Measurements from ENCODE around the gene OSBPL3. TPM values are rescaled to one million over a fixed set of nuclear protein-coding genes. Genes with fewer than 3 reads are reported as not detected.

The OSBPL3 gene
- total RNA-seq, 1 experiment from 2014 or later: 9.2 TPM

GRCh38 chr7:24861336-24861735 is 118.6 kb downstream of the OSBPL3 start:
- H3K9me3 ChIP-seq (ENCODE audit: control insufficient read depth, insufficient read depth, low read depth, low read length): no peaks in the 10 kb centered on the region
- H3K4me1 ChIP-seq (ENCODE audit: control insufficient read depth, insufficient read depth, low read length): no peaks in the 10 kb centered on the region
- in situ Hi-C loops (cut with HindIII; ENCODE audit: low pct_unique_long_range_greater_than_20kb, low sequenced_read_pairs): no loop called here
- BruUV-seq (replicated peaks): no TSS peak
- H3K27me3 ChIP-seq (ENCODE audit: control insufficient read depth, insufficient read depth, low read length): no peaks in the 10 kb centered on the region
- POLR2A ChIA-PET: no interaction called here
- TF ChIP-seq TCF7L2 (IDR thresholded peaks at IDR 0.05; ENCODE audit: low read depth, low read length): no peak
- TF ChIP-seq CTCF (IDR thresholded peaks at IDR 0.05): no peak
- no peak for TF ChIP-seq REST (IDR thresholded peaks at IDR 0.05; ENCODE audit: insufficient read depth in 1 of 2, low read depth in 2 of 2, low read length in 1 of 2)
- TF ChIP-seq SIN3A (IDR thresholded peaks at IDR 0.05; ENCODE audit: borderline replicate concordance, insufficient read depth, low read depth, low read length): no peak
- TF ChIP-seq POLR2AphosphoS5 (IDR thresholded peaks at IDR 0.05; ENCODE audit: low read depth, low read length): no peak
- no peaks in the 10 kb centered on the region for H3K36me3 ChIP-seq (ENCODE audit: control insufficient read depth, insufficient read depth, low read length)
- intact Hi-C loops (cut with micrococcal nuclease; ENCODE audit: unreplicated experiment): no loop called here
- CTCF ChIA-PET: no interaction called here
- no peak overlapping the region for H3K27ac ChIP-seq (ENCODE audit: low read length)
- H3K4me3 ChIP-seq (ENCODE audit: low read depth in 2 of 2, low read length in 2 of 2): no peak overlapping the region
- ATAC-seq (no peak), DNase-seq (ENCODE audit: low read depth, low spot score) (no peak)

GRCh38 chr7:24860611-24861010 is 119.4 kb downstream of the OSBPL3 start:
- no peak for DNase-seq (ENCODE audit: low read depth, low spot score)

More at GRCh38 chr7:24860611-24861010, 119.4 kb downstream of the OSBPL3 start:
- Histone ChIP-seq H3K27me3 (ENCODE audit: control insufficient read depth, insufficient read depth, low read length) (no peaks in the 10 kb centered on the region), H3K4me1 (ENCODE audit: control insufficient read depth, insufficient read depth, low read length) (no peaks in the 10 kb centered on the region), H3K27ac (ENCODE audit: low read length) (no peak overlapping the region), H3K4me3 (ENCODE audit: low read depth in 2 of 2, low read length in 2 of 2) (no peak overlapping the region), H3K36me3 (ENCODE audit: control insufficient read depth, insufficient read depth, low read length) (no peaks in the 10 kb centered on the region), H3K9me3 (ENCODE audit: control insufficient read depth, insufficient read depth, low read depth, low read length) (no peaks in the 10 kb centered on the region)
- ChIA-PET CTCF (no interaction called here), POLR2A (no interaction called here)
- in situ Hi-C loops (cut with HindIII; ENCODE audit: low pct_unique_long_range_greater_than_20kb, low sequenced_read_pairs) (no loop called here), intact Hi-C loops (cut with micrococcal nuclease; ENCODE audit: unreplicated experiment) (no loop called here)
- no peak for TF ChIP-seq REST (IDR thresholded peaks at IDR 0.05; ENCODE audit: insufficient read depth in 1 of 2, low read depth in 2 of 2, low read length in 1 of 2)
- no peak for TF ChIP-seq TCF7L2 (IDR thresholded peaks at IDR 0.05; ENCODE audit: low read depth, low read length)
- TF ChIP-seq SIN3A (IDR thresholded peaks at IDR 0.05; ENCODE audit: borderline replicate concordance, insufficient read depth, low read depth, low read length): no peak
- TF ChIP-seq POLR2AphosphoS5 (IDR thresholded peaks at IDR 0.05; ENCODE audit: low read depth, low read length): no peak
- no peak for TF ChIP-seq CTCF (IDR thresholded peaks at IDR 0.05)
- no peak for ATAC-seq
- no TSS peak for BruUV-seq (replicated peaks)

All from Panc1 (cell line).